ENCODE measurements around the gene TNFRSF1B. TPM values are rescaled to one million over a fixed set of nuclear protein-coding genes. Genes with fewer than 3 reads are reported as not detected.

Gene TNFRSF1B
- total RNA-seq, 4 donors from 2014 or later: 34.0 to 122 (median 84.5) TPM

- no peak for TF ChIP-seq CTCF (IDR thresholded peaks at IDR 0.05)
- DNase-seq (ENCODE audit: low spot score) (no peak), ATAC-seq (ENCODE audit: low FRiP score) (no peak)
Measured at GRCh38 chr1:12244585-12244984, 77.8 kb downstream of the TNFRSF1B start.

- DNase-seq (ENCODE audit: low spot score) (no peak), ATAC-seq (ENCODE audit: low FRiP score) (no peak)
- no peak for TF ChIP-seq CTCF (IDR thresholded peaks at IDR 0.05)
Measured at GRCh38 chr1:12245116-12245515, 78.3 kb downstream of the TNFRSF1B start.

GRCh38 chr1:12245733-12246132 lies 78.9 kb downstream of the TNFRSF1B start:
- DNase-seq (ENCODE audit: low spot score) (no peak), ATAC-seq (ENCODE audit: low FRiP score) (no peak)
- no peak for TF ChIP-seq CTCF (IDR thresholded peaks at IDR 0.05)

GRCh38 chr1:12246584-12246983 lies 79.8 kb downstream of the TNFRSF1B start:
- TF ChIP-seq CTCF (IDR thresholded peaks at IDR 0.05): no peak
- no peak for DNase-seq (ENCODE audit: low spot score)
- ATAC-seq (ENCODE audit: low FRiP score): no peak

GRCh38 chr1:12249181-12249580 lies 82.4 kb downstream of the TNFRSF1B start:
- TF ChIP-seq CTCF (IDR thresholded peaks at IDR 0.05): no peak
- ATAC-seq (ENCODE audit: low FRiP score) (no peak), DNase-seq (ENCODE audit: low spot score) (no peak)

GRCh38 chr1:12249748-12250147 lies 83.0 kb downstream of the TNFRSF1B start:
- DNase-seq (ENCODE audit: low spot score) (no peak), ATAC-seq (ENCODE audit: low FRiP score) (no peak)
- no peak for TF ChIP-seq CTCF (IDR thresholded peaks at IDR 0.05)

- DNase-seq (ENCODE audit: low spot score) (no peak), ATAC-seq (ENCODE audit: low FRiP score) (no peak)
- TF ChIP-seq CTCF (IDR thresholded peaks at IDR 0.05): no peak
Measured at GRCh38 chr1:12251442-12251841, 84.7 kb downstream of the TNFRSF1B start.
